Epithelial cell of esophagus (primary cell): ENCODE results near the gene GCLC.
A peak's percentile ranks its signal among the peaks of the same experiment; 100 is the strongest.

Source experiments
- DNase-seq: peaks from one replicate; pipeline ENCODE4 v3.0.0; 2010; ENCODE audit warnings: low read depth
- H3K4me3 ChIP-seq: 2 replicates; pipeline ENCODE4 v1.5.1; 2011; ENCODE audit warnings: mild to moderate bottlenecking, low read length, control low read depth
- TF ChIP-seq, protein P1 (sequence below): IDR thresholded peaks from 2 replicates; pipeline ENCODE4 v1.5.1; 2011; ENCODE audit warnings: low read depth, mild to moderate bottlenecking, low read length, control low read depth, inconsistent platforms; ENCODE audit not compliant: insufficient read depth; ENCODE audit errors: missing control alignments

The GCLC gene

DNA sequence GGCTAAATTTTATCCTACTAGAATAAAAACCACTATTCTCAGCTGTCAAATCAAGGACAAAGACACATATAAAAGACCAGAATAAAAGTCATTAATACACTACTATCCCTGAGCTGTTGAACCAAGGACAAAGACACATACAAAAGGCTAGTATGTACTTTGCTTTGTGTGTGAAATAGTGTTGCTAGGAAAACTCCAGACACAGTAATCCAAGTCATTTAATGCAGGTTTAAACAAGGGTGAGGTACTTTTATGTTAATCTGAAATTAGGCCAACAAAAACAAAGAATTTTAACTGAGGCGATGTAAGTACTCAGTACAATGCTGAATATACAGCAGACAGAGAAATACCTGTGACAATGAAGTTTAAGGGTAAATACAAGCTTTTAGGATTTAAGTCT lies 18.9 kb downstream of the GCLC start:
- DNase-seq, result no peak
- TF ChIP-seq, protein P1, sequence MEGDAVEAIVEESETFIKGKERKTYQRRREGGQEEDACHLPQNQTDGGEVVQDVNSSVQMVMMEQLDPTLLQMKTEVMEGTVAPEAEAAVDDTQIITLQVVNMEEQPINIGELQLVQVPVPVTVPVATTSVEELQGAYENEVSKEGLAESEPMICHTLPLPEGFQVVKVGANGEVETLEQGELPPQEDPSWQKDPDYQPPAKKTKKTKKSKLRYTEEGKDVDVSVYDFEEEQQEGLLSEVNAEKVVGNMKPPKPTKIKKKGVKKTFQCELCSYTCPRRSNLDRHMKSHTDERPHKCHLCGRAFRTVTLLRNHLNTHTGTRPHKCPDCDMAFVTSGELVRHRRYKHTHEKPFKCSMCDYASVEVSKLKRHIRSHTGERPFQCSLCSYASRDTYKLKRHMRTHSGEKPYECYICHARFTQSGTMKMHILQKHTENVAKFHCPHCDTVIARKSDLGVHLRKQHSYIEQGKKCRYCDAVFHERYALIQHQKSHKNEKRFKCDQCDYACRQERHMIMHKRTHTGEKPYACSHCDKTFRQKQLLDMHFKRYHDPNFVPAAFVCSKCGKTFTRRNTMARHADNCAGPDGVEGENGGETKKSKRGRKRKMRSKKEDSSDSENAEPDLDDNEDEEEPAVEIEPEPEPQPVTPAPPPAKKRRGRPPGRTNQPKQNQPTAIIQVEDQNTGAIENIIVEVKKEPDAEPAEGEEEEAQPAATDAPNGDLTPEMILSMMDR, result no peak
- no peak overlapping the region for H3K4me3 ChIP-seq

DNA sequence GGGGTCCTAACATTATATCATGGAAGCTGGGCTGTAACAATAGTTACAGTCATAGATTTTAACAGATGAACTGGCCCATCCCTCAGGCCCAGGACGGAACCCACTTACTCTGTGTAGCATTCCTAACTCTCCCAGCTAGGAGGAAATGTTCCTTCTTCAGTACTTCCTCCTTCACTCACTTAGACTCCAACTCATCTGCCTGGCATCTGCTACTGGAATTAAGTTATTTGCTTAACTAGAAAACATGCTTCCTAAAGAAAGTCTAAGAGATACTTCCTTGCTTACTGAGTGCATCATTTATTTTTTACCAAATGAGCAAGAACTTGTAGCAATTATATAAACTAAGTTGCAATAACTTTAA lies 20.5 kb downstream of the GCLC start:
- peak; percentile 76 for DNase-seq
- TF ChIP-seq, protein P1, result no peak
- H3K4me3 ChIP-seq, result no peak overlapping the region

DNA sequence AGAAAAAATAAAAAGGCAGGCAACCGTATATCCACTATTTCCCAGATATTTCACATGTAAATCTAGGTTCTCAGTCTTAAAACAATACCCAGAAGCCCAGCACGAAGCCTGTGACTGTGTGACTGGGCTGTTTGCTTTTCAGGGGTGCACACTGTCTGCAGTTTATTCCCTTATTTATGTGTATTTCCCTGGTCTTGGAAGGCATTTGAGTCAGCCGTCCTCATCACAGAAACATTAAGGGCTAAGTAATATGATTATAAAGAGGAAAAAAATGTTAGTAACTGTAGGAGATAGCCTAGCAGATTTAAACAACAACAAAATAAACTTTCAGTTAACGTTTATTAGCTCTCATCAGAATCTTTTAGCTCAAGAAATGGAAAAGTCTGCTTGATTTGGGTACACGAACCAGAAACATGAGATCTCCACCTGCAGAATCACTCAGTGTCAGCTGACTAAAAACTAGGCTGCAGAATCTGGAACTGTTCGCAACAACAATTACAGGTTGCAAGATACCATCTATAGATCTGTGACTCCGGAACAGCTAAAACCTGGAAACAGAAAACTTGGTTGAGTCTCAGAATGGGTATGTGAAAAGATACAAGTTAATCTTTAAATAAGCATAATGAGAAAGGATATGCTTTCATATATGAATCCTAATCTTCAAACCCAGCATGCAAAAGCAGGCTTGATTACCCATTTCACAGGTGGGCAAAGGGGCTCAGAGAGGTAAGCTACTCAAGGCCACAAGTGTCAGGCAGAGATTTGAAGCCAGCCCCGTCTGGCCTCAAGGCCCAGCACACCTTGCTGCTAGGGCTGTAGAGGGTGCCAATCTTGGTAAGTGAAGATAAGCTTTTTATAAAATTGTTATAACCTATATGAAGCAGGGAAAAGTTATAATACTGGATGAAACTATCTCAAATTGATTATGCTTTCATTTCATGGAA lies 21.1 kb downstream of the GCLC start:
- H3K4me3 ChIP-seq, result no peak overlapping the region
- TF ChIP-seq, protein P1, result no peak
- DNase-seq, result no peak

DNA sequence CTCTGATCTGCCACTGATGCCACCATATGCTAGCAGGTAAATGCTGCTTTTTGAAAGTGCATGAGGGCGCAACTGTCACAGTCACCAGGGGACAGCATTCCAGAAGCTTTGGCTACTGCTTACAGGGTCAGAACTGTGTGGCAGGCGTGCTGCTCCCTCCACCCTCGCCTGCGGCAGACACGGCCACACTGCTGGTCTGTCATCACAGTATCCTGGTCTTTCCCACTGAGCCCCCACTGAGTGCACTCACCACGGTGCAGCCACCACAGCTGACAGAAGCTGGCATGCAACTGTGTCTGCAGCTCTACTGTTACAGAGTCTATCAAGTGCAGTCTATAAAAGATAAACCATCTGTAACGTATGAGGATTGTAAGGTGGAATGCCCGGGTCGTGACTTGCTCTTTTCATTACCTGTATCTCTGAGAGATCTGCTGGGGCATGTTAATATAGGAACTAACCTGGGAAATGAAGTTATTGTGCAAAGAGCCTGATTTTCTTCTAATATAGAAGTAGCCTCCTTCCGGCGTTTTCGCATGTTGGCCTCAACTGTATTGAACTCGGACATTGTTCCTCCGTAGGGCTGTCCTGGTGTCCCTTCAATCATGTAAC lies 24.5 kb downstream of the GCLC start:
- TF ChIP-seq, protein P1, result no peak
- DNase-seq, result no peak
- no peak overlapping the region for H3K4me3 ChIP-seq

DNA sequence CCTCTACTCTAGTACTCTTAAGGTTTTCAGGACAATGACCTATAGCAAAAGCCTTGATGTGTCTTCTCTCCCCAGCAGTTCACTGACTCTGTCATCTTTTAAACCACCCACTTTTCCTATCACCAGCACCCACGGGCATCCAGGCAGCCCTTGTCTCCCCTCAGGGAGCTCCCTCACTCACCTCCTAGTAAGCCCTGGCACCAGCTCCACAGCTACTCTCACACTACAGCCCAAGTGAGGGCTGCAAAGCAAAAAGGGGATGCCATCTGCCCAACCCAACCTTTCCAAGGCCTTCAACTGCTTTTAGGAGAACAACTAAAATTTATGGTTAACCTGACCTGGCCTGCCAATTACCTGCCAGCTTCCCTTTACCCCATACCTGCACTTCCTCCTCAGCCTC lies 26.0 kb downstream of the GCLC start:
- DNase-seq, result no peak
- TF ChIP-seq, protein P1, result no peak
- H3K4me3 ChIP-seq, result no peak overlapping the region

DNA sequence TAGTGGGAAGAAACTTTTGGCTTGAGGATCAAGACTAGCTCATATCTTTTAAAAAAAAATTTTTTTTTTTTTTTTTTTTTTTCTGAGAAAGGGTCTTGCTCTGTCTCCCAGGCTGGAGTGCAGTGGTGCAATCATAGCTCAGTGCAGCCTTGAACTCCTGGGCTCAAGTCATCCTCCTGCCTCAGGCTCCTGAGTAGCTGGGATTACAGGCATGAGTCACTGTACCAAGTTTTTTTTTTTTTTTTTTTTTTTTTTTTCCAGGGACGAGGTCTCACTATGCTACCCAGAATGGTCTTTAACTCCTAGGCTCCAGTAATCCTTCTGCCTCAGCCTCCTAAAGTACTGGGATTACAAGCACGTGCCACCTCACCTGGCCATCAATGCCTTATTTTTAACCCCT lies 27.9 kb downstream of the GCLC start:
- TF ChIP-seq, protein P1, result no peak
- no peak overlapping the region for H3K4me3 ChIP-seq
- peak; percentile 67 for DNase-seq

DNA sequence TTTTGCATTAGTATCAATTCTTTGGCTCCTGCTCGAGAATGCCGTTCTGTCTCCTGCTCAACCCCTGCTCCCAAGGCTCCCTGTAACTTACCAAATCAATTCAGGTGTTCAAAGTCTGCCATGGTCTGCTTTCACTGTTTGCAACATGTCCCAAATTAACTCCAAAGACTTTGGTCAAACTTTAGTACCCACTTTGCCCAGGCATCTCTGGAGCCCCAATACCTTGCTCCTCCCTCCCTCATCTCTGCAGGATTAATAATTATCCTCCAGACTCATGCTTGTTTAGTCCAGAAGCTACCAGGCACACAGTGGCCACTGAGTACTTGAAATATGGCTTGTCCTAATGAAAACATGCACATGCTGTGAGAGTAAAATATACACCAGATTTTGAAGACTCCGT lies 30.2 kb downstream of the GCLC start:
- no peak for DNase-seq
- TF ChIP-seq, protein P1, result no peak

More for the DNA sequence above, 30.2 kb downstream of the GCLC start:
- H3K4me3 ChIP-seq, result no peak overlapping the region
